T1000 (cell line): ENCODE measurements around the gene TRIM71.
"Not testable (repeated sequence)": the region's sequence is repeated elsewhere in the genome, so short reads cannot be mapped to it uniquely, and the experiment has no call there.

Experiments
- DNase-seq: peaks from one replicate; lab custom pipeline; 2025; ENCODE audit warnings: mixed read lengths; lab: John Stamatoyannopoulos, UW

TRIM71 gene

GRCh38 chr3:32817558-32818228 is at the start of gene TRIM71:
Gene TRIM71 (plus strand): TSS chr3:32817997. CDS start chr3:32818081, 84 bp downstream.
- DNase-seq, result no peak

- DNase-seq, result no peak
Measured at GRCh38 chr3:32778389-32778788, 39.4 kb upstream of the TRIM71 start.

DNA sequence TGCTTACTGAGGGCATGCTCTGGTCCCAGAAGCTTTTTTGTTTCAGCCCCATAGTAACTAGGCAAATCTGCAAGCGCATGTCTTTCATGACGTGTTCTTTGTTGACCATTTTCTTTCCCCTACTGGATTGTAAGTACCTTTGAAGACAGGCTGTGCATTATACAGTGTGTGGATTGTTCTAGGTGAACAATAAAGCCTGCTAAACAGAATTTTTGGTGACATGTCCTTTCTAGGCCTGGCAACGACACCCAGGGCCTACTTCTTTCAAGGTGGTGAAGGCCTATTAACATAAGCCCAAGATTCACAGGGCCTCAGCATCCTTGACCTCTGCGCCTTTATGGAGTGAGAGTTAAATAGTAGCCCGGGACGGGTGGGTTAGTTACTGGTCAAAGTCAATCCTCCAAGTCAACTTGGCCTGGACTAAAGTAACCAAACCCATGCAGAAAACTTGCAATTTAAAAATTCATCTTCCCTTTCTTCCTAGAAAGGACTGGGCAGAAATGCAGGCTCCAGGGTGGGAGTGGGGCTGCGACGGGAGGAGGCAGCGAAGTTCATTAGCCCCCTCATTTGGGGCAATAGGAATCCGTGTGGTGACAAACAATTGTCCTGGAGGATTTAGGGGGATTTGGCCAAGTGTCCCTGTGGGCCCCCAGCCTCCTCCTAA is 37.6 kb upstream of the TRIM71 start:
- no peak for DNase-seq

DNA sequence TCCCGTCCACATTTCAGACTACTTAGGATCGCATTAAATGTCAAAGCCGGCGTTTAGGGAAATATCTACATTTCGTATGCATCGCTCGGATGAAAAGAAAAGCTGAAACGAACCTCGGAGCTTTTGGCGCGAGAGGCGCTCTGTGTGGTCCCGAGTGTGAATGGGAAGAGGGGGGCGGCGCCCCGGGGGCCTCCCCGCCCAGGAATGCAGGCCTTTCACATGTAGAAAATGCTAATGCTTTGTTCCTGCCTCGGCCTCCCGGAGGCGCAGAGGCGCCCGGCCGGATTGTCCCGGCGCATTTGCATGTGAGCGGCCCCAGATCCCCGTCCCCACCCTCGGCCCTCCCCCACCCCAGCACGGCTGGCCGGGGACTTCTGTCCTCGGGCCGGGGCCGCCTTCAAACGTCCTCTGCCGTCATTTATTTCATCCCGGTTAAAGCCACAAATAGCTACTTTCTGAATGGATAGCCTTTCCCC is 37.0 kb upstream of the TRIM71 start:
- DNase-seq, result peak; percentile 26

GRCh38 chr3:32781211-32781968 is 36.4 kb upstream of the TRIM71 start:
- DNase-seq, result peak; percentile 84

GRCh38 chr3:32781969-32782270 is 35.9 kb upstream of the TRIM71 start:
- not testable (repeated sequence) for DNase-seq

- DNase-seq, result no peak
Measured at GRCh38 chr3:32782407-32782806, 35.4 kb upstream of the TRIM71 start.

DNA sequence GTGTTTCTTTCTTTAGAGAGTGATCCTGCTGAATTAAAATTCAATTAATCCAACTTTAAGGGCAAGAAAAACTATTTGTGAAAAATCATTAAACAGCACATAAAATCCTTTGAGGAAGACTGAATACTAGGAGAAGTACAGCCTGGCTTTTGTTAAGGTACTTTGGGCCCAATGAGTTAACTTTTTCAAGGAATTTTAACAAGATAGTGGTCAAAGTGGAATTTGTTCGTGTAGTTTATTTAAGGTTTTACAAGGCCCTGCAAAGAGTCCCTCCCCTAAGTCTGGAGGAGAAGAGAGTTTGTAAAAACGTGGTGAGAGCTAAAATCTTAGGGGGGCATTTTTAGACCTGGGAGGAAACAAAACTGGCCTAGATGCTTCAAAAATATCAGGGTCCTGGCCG is 26.0 kb upstream of the TRIM71 start:
- no peak for DNase-seq

GRCh38 chr3:32794487-32795308 is 23.1 kb upstream of the TRIM71 start:
- DNase-seq, result no peak

GRCh38 chr3:32796384-32796950 is 21.3 kb upstream of the TRIM71 start:
- DNase-seq, result not testable (repeated sequence)

DNA sequence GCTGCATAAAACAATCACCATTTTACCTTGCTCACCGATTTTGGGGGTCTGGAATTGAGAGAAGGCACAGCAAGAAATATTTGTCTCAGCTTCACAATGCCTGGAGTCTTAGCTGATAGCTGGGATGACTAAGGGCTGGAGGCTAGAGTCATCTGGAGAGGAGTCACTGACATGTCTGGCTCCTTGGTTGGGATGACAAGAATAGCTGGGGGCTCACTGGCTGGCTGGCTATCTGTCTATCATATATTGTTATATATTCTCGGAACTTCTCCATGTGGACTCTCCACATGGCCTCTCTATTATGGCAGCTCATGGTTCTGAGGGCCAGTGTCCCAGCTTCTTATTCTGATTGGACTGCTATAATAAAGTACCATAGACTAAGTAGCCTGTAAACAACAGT is 20.0 kb upstream of the TRIM71 start:
- no peak for DNase-seq

- not testable (repeated sequence) for DNase-seq
Measured at GRCh38 chr3:32801440-32801839, 16.4 kb upstream of the TRIM71 start.

DNA sequence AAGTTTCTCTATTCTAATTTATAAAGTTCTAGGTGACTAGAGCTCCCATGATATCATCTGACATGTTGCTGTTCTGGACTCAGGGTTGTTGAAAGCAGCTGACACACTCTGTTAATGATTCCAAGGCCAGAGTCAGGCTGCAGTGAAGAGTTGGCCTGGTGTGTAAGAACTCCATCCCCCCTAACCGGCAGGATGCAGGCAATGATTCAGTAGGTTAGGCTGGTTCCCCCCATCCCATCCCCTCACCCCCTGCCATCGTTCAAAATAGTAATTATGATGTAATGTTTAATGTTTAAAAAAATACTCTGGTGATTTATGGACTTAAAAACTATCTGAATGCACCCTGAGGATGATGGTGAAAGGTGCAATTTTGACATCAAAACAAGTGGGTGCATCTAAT is 4.6 kb upstream of the TRIM71 start:
- DNase-seq, result no peak

DNA sequence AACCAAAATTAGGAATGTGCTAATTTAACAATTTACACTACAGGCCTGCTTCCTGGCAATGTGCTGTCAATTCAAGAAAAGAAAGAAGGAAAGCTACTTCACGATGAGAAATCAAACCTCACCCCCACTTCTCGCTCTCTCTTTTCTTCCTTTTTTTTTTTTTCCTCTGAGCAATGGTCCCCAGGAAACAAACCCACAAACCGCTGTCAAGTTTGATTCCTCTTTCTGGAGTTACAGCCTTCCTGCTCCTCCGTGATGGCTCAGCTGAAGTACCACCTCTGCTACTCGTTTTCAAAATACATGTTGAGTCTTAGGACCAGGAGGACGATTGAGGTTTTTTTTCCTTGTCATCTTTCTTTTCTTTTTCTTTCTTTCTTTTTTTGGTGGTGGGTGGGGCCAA is 3.4 kb upstream of the TRIM71 start:
- DNase-seq, result no peak

DNA sequence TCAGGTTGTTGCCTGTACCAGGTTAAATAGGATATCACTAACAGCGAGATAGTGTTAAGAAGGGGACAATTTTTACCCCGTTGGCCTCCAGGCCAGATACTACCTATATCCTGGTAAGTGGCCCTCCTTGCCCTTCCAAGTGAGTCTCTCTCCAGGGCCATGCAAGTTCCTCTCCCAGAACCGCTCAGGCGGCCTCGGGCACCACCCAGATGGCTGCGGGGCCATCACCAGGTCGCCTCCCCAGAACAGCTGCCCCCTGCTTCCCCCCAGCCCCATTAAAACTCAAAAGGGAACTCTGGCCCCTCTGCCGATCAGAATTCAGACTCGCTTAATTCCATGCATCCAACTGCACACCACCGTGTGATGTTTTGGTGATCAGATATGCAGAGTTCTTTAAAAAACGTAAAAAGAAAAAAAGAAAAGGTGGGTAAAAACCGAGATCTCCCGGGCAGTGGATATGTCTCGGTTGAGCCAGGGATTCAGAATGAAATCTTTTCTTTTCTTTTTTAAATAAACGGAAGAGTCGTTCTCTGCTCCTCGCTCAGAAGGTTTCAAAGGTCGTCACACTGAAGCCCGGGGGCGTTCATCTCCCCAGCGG is 1.9 kb upstream of the TRIM71 start:
- no peak for DNase-seq

- DNase-seq, result peak; percentile 16
Measured at GRCh38 chr3:32816439-32817256, 1.1 kb upstream of the TRIM71 start.

GRCh38 chr3:32817257-32817557 is 590 bp upstream of the TRIM71 start:
- no peak for DNase-seq

- no peak for DNase-seq
Measured at GRCh38 chr3:32818229-32818969, 602 bp downstream of the TRIM71 start.

- DNase-seq, result no peak
Measured at GRCh38 chr3:32818970-32819511, 1.2 kb downstream of the TRIM71 start.
